ENCODE measurements around the gene BTBD17.
A peak's percentile ranks its signal among the peaks of the same experiment; 100 is the strongest.

BTBD17 gene

GRCh38 chr17:74356646-74357465 lies 4.8 kb downstream of the BTBD17 start:
- DNase-seq: no peak

DNA sequence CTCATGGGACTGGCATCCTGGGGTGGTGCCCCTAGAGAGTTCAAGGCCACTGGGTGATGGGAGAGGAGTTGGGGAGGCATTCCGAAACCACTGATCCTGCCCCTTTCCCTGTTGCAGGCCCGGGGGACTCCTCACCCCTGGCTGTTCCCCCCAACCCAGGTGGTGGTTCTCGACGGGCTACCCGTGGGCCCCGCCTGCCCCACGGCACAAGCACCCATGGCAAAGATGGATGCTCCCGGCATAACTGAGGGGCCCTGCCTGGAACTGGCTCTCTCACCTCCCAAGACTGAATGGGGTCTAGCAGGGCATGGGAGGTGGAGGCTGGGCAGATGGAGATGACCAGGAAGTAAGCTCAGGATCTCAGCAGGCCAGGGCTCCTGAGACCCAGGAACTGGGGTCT lies 6.6 kb downstream of the BTBD17 start:
- no peak for DNase-seq

- no peak for DNase-seq
These were observed 7.1 kb downstream of the BTBD17 start for GRCh38 chr17:74354561-74354960.

DNA sequence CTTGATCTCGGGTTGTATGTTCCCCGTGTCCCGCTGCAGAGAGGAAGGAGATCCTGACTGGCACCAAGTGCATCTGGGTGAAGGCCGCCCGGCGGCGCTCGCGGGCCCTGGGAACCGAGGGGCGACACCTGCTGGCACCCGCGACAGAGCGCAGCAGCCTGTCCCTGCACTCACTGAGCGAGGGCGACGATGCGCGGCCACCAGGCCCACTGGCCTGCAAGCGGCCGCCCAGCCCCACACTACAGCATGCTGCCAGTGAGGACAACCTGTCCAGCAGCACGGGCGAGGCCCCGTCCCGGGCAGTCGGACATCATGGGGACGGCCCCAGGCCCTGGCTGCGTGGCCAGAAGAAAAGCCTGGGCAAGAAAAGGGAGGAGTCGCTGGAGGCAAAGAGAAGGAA lies 7.5 kb downstream of the BTBD17 start:
- peak; percentile 26 for DNase-seq

DNA sequence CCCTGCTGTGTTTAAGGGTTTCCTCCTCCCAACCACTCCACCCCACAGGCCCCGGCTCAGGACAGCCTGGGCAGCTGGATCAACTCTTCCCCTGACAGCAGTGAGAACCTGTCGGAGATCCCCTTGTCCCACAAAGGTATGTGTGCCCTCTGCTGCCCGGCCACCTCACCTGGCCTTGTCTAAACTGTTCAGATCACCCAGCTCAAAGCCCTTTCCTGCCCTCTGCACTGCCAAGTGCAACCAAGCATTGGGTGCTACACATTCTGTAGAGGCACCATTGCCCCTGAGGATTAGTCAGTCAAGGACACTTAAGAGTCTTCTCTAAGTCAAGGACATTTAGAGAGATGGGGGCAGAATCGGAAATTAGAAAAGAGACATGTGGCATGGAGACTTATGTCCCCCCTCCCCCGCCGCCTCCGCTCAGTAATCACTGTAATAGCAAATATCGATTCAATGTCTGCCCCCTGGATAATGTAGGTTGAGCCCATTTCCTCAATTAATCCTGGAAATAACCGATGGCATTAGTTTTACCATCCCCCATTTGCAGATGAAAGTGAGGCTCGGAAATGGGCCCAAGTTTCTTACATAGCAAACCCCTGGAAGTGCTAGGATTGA lies 8.1 kb downstream of the BTBD17 start:
- no peak for DNase-seq

DNA sequence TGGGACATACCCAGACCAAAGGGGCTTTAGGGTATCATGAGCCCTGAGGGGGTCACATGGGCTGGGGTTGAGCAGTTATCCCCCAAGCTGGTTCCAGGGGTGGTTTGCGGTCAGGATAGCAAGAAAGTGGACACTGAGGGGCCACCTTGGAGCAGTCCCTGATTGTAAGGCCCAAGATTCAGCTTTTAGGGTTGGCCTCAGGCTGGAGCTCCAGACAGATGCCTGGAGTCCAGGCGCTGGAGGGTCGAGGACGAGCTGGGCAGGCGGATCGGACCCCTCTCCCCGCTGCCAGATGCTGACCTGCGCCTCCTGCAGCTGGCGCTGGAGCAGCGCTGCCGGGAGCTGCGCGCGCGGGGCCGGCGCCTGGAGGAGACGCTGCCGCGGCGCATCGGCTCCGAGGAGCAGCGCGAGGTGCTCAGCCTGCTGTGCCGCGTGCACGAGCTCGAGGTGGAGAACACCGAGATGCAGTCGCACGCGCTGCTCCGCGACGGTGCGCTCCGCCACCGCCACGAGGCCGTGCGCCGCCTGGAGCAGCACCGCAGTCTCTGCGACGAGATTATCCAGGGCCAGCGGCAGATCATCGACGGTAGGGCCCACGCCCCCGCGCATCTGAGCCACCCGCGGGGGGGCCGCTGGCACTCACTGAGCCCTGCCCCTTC lies 10.0 kb downstream of the BTBD17 start:
- DNase-seq: no peak

GRCh38 chr17:74350486-74350885 lies 11.2 kb downstream of the BTBD17 start:
- no peak for DNase-seq

DNA sequence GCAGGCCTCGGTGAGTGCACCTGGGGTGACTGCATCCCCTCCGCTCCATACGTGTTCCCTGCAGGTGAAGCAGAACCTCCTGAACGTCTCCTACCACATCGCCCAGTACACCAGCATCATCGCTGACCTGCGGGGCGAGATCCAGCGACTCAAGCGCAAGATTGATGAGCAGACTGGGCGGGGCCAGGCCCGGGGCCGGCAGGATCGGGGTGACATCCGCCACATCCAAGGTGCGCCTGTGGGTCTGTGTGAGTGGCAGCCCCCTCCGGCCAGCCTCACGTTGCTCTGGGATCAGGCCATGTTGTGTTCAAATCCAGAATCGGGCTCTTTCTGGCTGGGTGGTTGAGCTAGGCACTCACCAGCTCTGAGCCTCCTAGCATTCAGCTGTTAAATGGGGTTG lies 12.5 kb downstream of the BTBD17 start:
- no peak for DNase-seq

GRCh38 chr17:74347646-74348045 lies 14.0 kb downstream of the BTBD17 start:
- no peak for DNase-seq

DNA sequence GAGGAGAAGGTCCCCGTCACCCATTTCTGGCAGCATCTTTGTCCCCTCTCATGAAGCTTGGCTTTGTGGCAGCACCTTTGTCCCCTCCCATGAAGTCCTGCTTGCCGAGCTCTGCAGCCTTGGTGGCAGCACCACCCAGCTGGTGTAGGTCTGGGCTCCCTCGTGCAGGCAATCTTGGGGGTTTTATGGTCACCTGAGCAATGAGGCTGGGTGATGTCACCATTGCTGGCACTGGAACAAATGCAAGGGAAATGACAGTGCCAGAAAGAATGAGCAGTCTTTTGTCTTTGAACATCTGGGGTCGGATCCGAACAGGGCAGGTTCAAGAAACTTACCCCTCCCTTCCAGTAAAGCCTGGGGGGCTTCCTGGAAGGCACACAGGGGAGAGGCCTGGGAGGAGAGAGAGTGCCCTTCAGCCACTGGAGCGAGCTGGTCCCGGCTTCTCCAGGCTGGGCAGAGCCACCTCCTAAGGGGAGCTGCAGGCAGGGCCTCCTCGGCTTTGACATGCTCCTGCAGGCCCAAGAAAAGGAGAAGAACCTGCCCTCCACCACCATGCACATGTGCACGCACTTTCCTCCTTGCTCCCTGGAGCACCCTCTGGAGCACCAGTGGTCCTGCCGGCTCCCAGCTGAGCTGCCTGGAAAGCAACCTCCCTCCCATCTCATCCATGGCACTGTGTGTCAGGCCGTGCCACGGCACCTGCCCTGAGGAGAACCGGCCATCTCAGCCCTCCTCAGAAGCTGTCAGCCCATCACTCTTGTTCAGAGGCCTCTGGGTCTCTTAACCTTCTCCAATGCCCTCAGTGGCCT lies 16.0 kb downstream of the BTBD17 start:
- peak; percentile 28 for DNase-seq

GRCh38 chr17:74344658-74345057 lies 17.0 kb downstream of the BTBD17 start:
- no peak for DNase-seq

GRCh38 chr17:74343526-74344284 lies 18.0 kb downstream of the BTBD17 start:
- no peak for DNase-seq

DNA sequence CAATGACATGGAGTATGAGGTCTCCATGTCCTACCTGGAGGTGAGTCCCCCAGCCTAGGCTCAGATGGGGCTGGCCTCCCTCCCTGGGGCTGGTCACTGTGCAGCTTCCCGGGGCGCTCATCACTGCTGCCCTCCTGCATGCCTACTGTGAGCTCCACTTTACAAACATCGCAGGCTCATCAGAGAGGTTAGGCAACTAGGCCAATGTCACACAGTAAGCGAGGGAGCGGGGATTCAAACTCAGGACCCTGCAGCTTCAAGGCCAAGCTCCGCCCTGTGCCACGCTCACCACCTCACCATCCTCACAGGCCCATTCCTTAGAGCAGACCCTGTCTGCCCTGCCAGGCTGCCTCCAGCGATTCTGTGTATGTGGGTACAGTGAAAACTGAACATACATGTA lies 18.5 kb downstream of the BTBD17 start:
- no peak for DNase-seq

- DNase-seq: peak; percentile 64
These were observed 19.4 kb downstream of the BTBD17 start for GRCh38 chr17:74342224-74342623.

- DNase-seq: peak; percentile 49
These were observed 21.1 kb downstream of the BTBD17 start for GRCh38 chr17:74340470-74341023.

DNA sequence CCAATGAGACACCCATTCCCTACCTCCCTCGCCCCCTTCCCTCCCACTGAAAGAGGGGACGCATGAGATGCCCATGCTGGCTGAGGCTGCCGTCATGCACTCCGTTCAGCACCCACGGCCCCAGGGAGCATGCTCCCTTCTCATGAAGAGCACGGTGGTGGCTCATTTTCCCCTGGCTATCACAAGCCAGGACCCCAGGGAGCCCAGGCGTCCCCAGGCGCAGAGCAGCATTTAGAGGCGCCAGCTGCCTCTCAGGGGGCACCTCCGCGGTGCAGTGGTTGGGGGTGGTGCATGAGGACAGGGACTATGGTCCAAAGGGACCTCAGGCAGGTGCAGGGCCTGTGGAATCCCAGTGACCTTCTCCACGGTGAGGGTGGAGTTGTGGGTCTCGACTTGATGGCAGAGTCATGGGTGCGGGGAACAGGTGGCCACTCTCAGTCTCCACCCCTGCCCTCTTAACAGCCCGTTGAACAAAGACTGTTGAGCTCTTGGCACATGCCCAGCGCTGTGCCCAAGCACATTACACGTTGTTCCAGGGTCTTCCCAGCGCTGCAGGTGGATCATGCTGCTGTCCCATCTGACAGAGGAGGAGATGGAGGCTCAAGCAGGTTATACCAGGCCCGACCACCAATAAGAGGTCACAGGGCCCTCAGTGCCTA lies 22.0 kb downstream of the BTBD17 start:
- peak; percentile 35 for DNase-seq

- DNase-seq: peak; percentile 86
These were observed 23.7 kb downstream of the BTBD17 start for GRCh38 chr17:74337834-74338500.

GRCh38 chr17:74336307-74336706 lies 25.4 kb downstream of the BTBD17 start:
- DNase-seq: no peak

DNA sequence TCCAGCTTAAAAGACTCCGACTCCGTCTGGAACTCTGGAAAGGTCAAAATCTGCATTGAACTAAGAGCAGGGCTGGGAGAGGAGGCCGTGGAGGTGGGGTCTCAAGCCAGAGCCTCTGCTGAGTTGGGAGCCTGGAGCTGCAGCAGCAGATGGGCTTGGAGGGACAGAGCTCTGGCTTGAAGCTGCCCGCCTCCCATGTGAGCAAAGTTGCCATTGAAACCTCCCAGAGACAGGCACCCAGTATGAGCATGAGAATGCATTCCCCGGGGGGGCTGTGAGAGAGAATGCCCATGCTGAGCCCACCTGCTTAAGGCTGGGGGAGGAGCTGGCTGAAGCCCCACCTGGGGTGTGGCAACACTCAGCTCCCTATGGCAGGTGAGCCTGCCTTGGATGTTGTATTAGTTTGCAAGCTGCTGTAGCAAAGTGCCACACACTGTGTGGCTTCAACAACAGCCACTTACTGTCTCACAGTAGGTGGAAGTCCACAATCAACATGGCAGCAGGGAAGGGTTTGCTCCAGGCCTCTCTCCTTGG lies 26.1 kb downstream of the BTBD17 start:
- peak; percentile 34 for DNase-seq

DNA sequence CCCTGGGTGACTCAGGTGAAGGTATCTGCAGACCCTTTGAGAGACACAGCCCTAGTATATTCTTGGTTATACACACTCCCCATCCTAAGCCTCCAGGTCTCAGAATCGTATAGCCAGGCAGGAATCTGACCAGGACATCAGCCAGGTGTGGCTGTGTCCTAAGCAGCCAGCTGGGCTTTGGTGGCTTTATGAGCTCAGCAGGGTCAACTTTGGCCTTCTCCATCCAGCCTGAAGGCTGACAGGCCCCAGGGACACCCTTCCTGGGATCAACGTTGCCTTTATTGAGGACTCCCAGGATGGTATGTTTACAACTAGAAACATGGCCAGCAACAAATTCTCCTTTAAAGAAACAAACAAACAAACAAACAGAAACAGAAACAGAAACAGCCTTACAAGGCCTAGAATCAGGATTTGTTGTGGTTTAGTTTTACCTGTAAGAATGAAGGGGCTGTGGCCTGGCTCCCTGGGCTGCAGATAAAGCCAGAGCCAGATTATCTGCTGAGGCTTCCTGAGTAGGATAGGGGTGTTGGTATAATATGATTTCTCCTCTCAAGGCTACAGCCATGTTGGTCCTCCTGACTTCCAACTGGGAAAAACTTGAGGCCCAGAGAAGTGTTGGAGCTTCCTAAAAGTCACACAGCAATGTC lies 27.2 kb downstream of the BTBD17 start:
- no peak for DNase-seq

Data from NCI-H1694 treated with DMSO at 0.1 percent for 48 hours (cell line).